Effector CD4-positive, alpha-beta T cell (primary cell): Measurements from ENCODE around the gene DRAP1.
"Not testable (repeated sequence)": the region's sequence is repeated elsewhere in the genome, so short reads cannot be mapped to it uniquely, and the experiment has no call there.

Experiments
- DNase-seq: peaks from one replicate; pipeline ENCODE4 v3.0.0-alpha.2; 2020

The DRAP1 gene

DNA sequence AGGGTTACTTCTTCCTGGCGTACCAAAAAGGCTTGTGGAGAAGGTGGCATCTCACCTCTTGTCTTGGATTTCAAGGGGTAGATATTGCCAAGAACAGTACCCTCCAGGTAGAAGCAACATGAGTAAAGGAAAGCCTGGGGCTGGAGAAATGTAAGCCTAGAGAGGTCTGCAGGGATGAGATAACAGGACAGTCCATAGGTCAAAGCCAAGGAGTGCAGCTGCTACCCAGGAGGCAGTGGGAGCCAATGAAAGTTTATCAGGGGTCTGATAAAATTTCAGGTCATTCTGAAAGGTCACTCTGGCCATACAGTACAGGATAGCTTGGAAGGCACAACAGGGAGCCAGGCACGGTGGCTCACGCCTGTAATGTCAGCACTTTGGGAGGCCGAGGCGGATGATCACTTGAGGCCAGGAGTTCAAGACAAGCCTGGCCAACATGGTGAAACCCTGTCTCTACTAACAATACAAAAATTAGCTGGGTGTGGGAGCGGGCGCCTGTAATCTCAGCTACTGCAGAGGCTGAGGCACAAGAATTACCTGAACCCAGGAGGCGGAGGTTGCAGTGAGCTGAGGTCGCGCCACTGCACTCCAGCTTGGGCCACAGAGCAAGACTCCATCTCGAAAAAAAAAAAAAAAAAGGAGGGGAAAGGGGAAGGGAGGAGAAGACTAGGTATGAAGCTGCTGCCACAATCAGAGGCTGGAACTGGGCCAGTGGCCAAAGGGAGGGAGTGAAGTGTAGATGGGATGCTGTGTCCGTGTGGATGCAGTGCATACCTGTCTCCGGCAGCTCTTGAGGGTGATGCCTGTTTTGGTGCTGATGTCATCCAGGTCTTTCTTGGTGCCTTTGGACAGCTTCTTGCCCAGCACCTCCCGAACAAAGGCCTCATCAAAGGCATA, 32.2 kb upstream of the DRAP1 start:
- DNase-seq: no peak

DNA sequence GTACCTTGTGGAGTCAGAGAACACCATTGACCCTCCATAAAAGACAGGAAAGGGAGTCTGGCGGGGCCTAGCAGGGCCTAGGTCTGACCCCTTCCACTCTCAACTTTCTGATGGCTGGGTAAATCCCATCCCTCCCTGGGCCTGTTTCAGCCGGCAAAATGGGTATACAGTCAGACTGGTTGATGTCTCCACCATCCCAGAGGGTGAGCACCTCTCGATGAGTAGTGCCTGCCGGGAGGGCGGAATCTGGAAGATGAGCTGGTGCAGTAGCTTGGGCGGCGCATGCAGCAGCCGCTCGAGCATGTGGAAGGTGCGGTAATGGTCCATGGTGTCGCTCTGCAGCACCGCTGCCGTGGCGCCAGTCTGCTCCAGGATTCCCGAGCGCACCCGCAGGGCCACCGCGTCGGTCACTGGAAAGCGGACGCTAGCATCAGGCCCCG, 31.5 kb upstream of the DRAP1 start:
- no peak for DNase-seq

DNA sequence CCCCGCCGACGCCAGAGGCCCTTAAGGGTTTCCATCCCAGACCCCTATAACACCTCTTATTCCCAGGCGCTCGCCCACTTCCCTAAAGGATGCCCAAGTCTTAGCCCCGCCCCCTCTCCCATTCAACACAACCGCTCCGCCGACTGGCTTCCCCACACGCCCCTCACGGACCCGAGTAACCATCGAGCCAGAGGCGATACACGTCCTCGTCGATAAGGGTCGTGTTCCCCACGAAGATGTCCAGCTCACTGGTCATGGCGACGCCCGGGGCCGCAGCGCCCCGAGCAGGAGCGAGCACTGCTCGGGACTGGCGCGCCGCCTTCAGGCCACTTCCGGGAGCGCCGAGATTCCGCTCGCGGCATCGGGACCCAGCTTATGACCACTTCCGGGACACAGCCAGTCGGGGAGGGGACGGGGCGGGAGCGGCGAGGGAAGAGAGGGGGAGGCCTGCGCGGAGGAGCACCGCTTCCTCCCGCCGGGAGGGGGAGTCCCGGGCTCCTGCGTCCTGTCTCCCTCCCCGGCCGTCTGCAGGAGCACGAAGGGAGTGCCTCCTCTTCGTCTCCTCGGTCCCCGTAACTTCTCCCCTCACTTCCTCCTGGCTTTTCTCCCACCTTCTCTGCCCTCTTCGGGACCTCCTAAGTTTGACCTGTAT, 30.9 kb upstream of the DRAP1 start, which contains the start of gene FIBP:
TSS of gene FIBP (minus strand) at position 309 of the 652 bp plus-strand sequence. CDS start at position 256, 53 bp downstream.
- DNase-seq: peak; percentile 93

DNA sequence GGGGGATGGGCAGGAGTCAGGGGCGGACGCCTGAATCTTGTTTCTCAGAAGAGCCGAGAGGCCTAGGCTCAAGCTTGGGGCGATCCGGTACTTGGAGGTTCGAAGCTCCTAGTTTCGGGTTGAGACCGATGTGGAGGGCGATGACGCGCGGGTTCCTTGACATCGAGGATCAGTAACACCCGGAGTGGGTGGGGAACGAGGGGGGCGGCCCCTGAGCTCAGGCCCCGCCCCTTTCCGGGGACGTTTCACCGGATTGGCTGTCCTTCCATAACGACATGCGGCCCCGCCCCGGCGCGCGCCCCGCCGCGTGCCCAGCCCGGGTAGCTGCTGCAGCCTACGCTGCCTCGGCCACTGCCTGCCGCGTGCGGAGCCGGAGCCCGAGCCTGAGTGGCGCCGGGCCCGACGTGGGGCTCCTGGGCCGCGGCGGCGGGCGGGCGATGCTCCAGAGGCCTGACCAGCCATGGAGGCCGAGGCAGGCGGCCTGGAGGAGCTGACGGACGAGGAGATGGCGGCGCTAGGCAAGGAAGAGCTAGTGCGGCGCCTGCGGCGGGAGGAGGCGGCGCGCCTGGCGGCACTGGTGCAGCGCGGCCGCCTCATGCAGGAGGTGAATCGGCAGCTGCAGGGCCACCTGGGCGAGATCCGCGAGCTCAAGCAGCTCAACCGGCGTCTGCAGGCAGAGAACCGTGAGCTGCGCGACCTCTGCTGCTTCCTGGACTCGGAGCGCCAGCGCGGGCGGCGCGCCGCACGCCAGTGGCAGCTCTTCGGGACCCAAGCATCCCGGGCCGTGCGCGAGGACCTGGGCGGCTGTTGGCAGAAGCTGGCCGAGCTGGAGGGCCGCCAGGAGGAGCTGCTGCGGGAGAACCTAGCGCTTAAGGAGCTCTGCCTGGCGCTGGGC, 28.7 kb upstream of the DRAP1 start, which contains the start of gene CCDC85B:
TSS of gene CCDC85B (plus strand) at position 350 of the 895 bp plus-strand sequence. CDS start at position 461, 111 bp downstream.
- peak; percentile 96 for DNase-seq

DNA sequence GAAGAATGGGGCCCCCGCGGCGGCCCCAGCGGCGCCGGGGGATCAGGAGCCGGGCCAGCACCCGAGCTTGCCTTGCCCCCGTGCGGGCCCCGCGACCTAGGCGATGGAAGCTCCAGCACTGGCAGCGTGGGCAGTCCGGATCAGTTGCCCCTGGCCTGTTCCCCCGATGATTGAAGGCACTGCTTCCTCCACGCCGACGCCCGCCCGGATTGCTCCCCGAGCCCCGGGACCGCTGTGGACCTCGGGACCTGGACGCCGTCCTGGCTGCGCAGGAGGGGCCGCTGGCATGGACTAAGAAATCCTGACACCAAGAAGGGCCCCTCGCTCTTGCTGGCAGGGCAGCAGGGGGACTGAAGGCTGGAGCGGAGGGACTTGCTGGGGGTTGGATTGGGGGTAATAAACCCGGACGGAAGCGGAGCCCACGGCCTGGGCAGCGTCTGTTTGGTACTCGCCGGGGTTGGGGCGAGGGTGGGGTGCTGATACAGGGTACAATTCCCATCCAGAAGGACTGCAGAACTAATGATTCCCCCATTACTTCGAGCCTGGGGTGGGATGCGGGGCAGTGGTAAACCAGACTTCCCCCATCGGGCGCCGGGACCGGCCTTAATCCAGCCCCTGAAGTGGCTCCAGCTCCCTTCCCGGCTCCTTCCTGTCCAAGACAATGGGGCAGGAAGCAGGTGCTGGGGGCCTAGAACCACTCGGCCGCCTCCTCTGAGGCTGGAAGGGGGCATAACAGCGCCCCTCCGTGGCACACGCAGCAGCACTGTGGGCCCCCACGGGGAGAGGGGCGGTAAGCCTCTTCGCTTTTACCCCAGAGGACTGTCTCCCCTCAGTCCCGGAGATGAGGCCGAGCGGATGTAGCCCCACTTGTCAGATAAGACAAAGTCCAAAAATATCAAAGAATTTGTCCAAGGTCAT, 27.7 kb upstream of the DRAP1 start:
- no peak for DNase-seq

DNA sequence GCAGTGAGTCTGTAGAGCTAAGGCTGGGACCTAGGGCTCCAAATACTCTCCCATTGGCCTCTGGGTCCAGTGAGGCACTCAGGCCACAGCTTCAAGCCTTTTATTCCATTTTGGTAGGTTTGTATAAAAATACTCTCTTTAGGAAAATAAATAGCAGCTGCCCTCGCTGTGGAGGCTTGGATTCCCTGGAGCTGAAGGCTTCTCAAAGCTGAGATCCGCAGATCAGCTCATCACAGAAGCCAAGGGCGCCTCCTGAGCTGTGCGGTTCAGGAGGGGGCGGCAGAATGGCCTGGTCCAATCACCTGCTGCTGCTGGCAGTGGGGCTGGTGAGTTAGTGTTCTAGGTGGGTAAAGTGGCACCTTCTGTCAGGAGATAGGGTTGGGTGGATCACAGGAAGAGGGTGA, 27.1 kb upstream of the DRAP1 start:
- DNase-seq: not testable (repeated sequence)

DNA sequence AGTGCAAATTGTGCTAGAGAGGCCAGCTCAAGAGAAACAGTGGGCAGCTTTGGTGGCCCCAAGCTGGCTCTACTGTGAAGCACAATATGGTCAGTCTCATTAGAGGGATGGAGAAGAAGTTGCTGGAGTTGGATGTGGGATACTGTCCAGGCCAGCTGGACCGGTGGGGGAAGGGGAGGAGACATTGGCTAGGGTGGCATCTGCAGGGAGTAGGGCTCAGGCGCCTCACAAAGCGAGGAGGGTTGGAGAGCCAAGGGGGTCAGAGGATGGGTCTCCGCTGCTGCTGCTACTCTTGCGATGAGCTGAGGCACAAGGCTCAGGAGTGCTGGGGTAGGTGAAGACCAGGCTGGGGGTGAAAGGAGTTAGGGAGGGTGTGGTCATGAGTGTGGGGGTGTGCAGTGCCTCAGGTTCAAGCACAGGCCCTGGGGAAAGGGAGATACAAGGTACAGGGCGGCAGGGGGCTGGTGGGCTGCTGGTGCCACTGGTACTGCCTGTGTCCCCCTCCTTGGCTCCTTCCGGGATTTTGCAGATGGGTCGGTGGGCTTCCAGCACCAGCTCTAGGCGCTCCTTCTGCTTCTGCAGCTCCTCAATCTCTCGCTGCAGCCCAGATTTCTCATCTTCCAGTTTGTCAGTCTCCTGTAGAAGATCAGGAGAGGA, 26.4 kb upstream of the DRAP1 start:
- no peak for DNase-seq

DNA sequence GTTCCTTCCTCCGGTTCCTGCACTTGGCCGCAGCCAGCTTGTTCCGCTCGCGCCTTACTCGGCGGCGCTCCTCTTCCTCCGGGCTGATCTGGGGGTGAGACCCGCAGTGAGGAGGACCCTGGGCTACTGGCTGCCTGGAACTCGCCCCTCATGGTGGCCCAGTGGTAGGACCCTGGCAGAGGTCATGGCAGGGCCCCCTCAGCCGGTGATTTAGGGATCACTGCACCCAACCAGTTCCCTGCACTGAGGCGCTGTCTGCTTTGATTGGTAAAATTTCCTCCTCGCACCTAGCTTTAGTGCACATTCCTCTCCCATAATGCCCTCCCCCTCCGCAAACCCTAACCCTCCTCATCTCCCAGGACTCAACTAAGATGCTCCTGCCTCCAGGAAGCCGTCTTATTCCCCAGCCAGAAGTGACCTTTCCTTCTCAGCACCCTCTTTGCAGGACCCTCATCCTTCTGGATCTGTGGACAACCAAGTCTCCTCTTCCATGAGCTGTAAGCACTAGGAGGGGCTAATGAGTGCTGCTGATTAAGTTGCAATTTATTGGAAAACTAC, 25.1 kb upstream of the DRAP1 start:
- no peak for DNase-seq

DNA sequence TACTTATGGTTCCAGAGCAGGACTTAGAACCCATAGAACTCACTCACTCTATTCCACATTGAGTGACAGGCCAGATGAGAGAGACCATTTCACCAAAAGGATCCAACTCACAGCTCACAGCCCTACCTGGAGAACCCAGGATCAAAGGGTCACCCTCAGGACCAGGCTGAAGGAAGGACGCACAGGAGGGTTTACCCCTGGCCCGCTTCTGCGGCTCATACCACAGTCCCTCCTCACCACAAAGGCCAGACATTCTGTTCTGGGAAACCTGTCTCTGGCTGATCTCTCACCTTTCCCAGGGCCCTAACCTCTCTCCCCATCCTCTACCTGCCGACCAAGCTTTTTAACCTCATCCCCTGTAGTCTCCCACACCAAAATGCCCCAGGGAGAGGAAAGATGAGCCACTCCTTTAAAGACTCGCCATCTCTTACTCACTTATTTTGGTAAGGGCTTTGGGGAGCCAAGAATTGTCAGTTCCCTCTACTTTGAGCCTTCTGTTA, 23.7 kb upstream of the DRAP1 start:
- DNase-seq: no peak

DNA sequence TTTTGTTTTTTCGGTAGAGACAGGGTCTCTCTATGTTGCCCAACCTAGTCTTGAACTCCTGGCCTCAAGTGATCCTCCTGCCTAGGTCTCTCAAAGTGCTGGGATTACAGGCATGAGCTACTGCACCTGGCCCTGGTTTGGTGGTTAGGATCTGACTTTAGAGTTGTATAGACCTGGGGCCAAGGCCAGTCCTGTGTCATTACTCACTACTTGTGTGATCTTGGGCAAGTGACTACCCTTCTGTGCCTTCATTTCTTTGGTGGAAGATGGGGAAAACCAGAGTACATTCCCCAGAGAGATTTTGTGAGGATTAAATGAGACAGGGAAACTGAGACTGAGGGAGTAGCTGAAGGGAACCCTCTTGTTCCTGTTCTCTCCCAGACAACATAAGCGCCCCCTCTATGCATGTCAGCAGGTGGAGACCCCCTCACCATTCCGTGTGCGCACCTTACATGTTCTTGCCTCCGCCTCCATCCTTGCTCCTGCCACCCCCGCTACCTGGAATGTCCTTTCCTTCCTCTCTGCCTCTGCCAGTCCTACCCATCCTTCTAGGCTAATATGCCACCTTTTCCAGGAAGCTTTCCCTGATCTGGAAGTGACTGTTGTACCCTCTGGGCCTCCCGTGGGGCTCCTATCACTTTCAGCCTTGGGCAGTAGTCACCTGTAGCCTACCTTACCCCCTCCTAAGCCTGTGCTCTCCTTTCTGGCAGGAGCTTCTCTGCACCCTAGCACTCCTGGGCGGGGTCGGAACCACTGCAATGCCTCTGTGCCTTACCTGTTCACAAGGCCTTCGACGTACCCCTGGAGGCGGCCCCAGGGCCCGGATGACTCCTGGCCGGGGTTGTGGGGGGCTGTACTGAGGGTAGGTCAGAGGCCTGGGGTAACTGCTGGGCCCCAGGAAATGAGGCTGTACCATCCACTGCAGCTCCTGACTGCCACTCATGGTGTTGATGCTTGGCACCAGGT, 22.9 kb upstream of the DRAP1 start:
- no peak for DNase-seq

DNA sequence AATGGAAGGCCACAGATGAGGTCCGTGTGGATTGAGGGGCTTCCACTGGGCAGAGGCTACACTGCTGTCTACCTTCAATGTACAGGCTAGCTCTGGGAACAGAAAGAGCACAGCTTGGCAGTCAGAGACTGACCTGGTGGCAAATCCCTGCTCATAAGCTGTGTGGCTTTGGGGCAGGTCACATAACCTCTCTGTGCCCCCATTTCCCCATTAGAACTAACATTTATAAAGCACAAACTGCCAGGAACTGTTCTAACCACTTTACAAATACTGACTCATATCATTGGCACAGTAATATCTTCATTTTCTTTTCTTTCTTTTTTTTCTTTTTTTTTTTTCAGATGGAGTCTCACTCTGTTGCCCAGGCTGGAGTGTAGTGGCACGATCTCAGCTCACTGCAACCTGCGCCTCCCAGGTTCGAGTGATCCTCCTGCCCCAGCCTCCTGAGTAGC, 22.2 kb upstream of the DRAP1 start:
- DNase-seq: no peak

DNA sequence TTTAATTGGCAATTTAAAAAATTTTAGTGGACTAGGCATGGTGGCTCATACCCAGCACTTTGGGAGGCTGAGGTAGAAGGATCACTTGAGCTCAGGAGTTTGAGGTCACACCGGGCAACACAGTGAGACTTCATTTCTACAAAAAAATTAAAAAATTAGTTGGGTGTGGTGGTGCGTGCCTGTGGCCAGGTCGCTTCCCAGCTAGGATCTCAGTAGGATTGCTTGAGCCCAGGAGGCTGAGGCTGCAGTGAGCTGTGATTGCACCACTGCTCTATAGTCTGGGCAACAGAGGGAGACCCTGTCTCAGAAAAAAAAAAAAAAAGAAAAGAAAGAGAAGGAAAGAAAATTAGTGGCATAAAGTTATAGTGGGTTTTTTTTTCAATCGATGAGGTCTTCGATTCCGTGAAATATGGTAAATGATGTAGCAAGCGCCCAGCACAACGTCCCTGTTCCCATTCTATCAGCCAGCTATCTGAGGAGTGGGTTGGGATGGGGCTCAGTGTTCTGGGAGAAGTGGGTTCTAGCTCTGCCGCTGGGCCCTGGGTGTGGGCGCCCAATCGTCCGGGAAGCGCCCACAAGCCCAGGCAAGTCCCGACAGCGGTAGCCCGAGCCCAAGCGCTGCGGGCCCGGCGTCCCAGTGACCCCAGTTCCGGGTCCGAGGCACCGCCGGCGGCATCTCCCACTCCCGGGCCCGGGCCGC, 20.4 kb upstream of the DRAP1 start:
- DNase-seq: no peak

DNA sequence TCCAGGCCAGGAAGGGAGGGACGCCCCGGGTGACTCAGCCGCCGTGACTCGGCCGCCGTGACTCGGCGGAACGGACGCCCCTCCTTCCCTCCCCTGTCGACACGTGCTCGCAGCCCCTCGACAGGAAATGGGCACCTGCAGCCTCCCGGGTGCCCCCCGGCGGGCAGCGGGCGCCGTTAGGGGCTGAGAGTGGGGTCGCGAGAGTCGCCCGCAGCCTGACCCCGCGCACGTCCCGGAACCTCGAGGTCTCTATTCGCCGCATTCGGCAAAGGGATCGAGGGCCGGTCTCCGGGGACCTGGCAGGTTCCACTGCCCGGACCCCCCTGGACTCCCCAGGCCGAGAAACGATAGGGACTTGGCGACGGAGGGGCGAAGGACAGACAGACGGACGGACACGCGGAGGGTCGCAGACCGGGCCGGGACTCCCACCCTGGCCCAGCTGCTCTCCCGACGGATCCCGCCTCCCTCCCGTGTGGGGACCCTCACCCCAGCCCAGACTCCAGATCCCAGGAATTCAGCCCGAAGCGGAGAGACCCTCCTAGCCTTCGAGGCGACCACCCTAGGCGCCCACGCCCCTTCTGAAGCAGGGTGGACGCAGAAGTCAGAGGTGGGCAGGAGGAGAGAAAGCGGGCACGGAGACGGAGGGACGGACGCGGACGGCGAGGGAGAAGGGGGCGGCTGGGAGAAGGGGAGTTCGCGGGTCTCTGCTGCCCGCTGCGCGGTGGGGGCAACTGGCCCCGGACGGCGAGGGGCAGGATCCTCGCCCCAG, 19.7 kb upstream of the DRAP1 start:
- DNase-seq: peak; percentile 46

DNA sequence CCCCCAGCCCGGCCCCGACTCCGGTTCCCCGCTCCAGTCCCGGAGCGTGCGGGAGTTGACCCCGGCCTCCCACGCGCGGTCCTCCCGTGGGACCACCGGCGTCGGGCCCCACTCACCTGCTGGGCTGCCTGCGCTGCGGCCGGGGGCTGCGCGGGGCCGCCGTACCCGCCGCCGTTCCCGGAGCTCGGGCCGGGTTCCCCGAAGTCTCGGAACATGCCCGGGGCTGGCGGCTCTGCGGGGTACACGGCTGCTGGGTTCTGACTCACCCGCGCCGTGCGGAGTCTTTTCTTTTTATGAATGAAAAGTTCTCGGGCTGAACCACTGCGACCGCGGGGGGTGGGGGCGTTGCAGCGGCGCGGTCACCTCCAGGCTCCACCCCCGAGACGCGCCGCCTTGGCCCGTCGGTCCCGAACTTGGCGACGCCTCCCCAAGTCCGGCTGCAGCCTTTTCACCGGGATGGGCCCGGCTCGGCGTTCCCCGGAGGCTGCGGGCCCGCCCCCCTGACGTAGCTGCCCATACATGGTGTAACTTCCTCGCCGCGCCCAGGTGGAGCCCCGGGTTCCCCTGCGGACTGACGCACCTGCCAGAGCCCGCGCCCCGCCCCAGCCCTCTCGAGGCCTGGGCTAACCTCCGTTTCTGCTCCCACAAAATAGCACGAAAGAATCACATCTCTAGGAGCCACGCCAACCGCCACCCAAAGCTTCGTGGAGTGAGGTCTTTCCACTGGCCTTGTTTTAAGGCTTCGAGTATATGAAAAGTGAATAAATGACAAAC, 18.9 kb upstream of the DRAP1 start, which contains the start of gene FOSL1:
TSS of gene FOSL1 (minus strand) at position 264 of the 774 bp plus-strand sequence. CDS start at position 215, 49 bp downstream.
- peak; percentile 93 for DNase-seq

DNA sequence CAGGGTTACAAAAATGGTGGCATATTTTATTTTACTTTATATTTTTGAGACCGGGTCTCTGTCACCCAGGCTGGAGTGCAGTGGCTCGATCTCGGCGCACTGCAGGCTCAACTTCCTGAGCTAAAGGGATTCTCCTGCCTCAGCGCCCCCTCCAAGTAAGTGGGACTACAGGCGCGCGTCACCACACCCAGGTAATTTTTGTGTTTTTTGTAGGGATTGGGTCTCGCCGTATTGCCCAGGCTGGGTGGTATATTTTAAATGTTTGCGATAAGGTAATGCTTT, 18.4 kb upstream of the DRAP1 start:
- no peak for DNase-seq

DNA sequence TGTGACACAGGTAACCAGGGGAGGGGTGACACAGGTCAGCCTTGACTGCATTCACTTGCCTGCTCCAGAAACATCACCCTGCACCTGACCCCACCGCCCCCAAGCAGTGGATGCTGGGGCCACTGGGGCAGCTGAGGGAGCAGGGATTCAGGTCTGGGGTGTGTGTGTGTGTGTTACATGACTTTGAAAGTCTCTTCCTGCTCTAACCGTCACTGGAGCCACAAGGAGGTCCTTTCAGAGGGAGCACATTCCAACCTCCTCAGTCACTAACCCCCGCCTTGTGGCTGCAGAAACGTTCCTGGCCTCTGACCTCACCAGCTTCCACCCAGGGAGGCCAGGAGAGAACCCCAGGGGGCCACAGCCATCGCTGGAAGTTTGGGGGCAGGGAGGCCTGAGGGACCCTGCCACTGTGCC, 16.2 kb upstream of the DRAP1 start:
- DNase-seq: no peak

DNA sequence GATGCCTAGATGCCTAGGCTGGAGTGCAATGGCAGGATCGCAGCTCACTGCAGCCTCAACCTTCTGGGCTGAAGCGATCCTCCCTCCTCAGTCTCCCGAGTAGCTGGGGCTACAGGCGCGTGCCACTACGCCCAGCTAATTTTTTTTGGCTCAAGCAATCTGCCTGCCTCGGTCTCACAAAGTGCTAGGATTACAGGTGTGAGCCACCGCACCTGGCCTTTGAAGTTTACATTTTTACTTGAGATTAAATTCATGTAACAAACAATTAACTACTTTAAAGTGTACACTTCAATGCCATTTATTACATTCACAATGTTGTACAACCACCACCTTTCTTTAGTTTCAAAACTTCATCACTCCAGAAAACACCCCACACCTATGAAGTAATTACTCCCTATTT, 15.5 kb upstream of the DRAP1 start:
- no peak for DNase-seq
